GM19455 (cell line): Measurements from ENCODE around the gene NIM1K.
"Not testable (repeated sequence)": the region's sequence is repeated elsewhere in the genome, so short reads cannot be mapped to it uniquely, and the experiment has no call there.

Experiments used
- ATAC-seq: cut with Tn5 transposase; IDR thresholded peaks from one replicate; pipeline ENCODE4 v1.9.1; 2021; ENCODE audit not compliant: unreplicated experiment

NIM1K gene

GRCh38 chr5:43191740-43192557 lies at the start of gene NIM1K:
Gene NIM1K (plus strand): TSS chr5:43192225. CDS start chr5:43245776, 53,551 bp downstream.
- ATAC-seq = peak; percentile 85

GRCh38 chr5:43145071-43145470 lies 47.0 kb upstream of the NIM1K start:
- no peak for ATAC-seq

GRCh38 chr5:43146958-43147357 lies 45.1 kb upstream of the NIM1K start:
- ATAC-seq = no peak

- no peak for ATAC-seq
Measured at GRCh38 chr5:43148417-43148816, 43.6 kb upstream of the NIM1K start.

- no peak for ATAC-seq
Measured at GRCh38 chr5:43149231-43149630, 42.8 kb upstream of the NIM1K start.

GRCh38 chr5:43150075-43150474 lies 42.0 kb upstream of the NIM1K start:
- ATAC-seq = no peak

- no peak for ATAC-seq
Measured at GRCh38 chr5:43150748-43151147, 41.3 kb upstream of the NIM1K start.

- ATAC-seq = no peak
Measured at GRCh38 chr5:43152946-43153345, 39.1 kb upstream of the NIM1K start.

- no peak for ATAC-seq
Measured at GRCh38 chr5:43154469-43154868, 37.6 kb upstream of the NIM1K start.

GRCh38 chr5:43155394-43156096 lies 36.5 kb upstream of the NIM1K start:
- no peak for ATAC-seq

- ATAC-seq = no peak
Measured at GRCh38 chr5:43156388-43156787, 35.6 kb upstream of the NIM1K start.

- no peak for ATAC-seq
Measured at GRCh38 chr5:43157068-43157467, 35.0 kb upstream of the NIM1K start.

GRCh38 chr5:43161244-43161643 lies 30.8 kb upstream of the NIM1K start:
- no peak for ATAC-seq

- ATAC-seq = not testable (repeated sequence)
Measured at GRCh38 chr5:43164801-43165200, 27.2 kb upstream of the NIM1K start.

GRCh38 chr5:43165323-43165722 lies 26.7 kb upstream of the NIM1K start:
- ATAC-seq = no peak

GRCh38 chr5:43168175-43168574 lies 23.9 kb upstream of the NIM1K start:
- no peak for ATAC-seq

GRCh38 chr5:43171451-43171850 lies 20.6 kb upstream of the NIM1K start:
- ATAC-seq = no peak

GRCh38 chr5:43171926-43172325 lies 20.1 kb upstream of the NIM1K start:
- no peak for ATAC-seq

GRCh38 chr5:43172779-43173178 lies 19.2 kb upstream of the NIM1K start:
- ATAC-seq = no peak

- ATAC-seq = no peak
Measured at GRCh38 chr5:43174586-43174985, 17.4 kb upstream of the NIM1K start.

GRCh38 chr5:43179836-43180235 lies 12.2 kb upstream of the NIM1K start:
- no peak for ATAC-seq

- no peak for ATAC-seq
Measured at GRCh38 chr5:43182421-43182820, 9.6 kb upstream of the NIM1K start.
